Stimulated activated naive CD8-positive, alpha-beta T cell treated with anti-CD3 and anti-CD28 coated beads, Interleukin-15, Interleukin-2, amounts not matched to agents 100 ng/mL and 50 ng/mL, for 24 hours (primary cell): ENCODE measurements around the gene CLPTM1L.
"Not testable (repeated sequence)": the region's sequence is repeated elsewhere in the genome, so short reads cannot be mapped to it uniquely, and the experiment has no call there.

Experiments used
- H3K27ac Mint-ChIP-seq: one replicate; pipeline ENCODE4 v1.8.0; 2021; ENCODE audit warnings: mild to moderate bottlenecking, mixed read lengths
- H3K27me3 Mint-ChIP-seq: one replicate; pipeline ENCODE4 v1.8.0; 2021; ENCODE audit warnings: mixed read lengths
- H3K36me3 Mint-ChIP-seq: one replicate; pipeline ENCODE4 v1.8.0; 2021; ENCODE audit warnings: low read depth, mixed read lengths
- H3K4me1 Mint-ChIP-seq: one replicate; pipeline ENCODE4 v1.8.0; 2021; ENCODE audit warnings: low read depth, mixed read lengths
- H3K4me3 Mint-ChIP-seq: one replicate; pipeline ENCODE4 v1.8.0; 2021; ENCODE audit warnings: mild to moderate bottlenecking, mixed read lengths
- H3K9me3 Mint-ChIP-seq: one replicate; pipeline ENCODE4 v1.8.0; 2021; ENCODE audit warnings: mixed read lengths

CLPTM1L gene

GRCh38 chr5:1294206-1294834, 50.6 kb downstream of the CLPTM1L start:
- H3K9me3 Mint-ChIP-seq = no peaks in the 10 kb centered on the region
- H3K4me1 Mint-ChIP-seq = peaks cover 14% of the 10 kb centered on the region
- H3K4me3 Mint-ChIP-seq = peak overlapping the region; percentile 41
- H3K36me3 Mint-ChIP-seq = no peaks in the 10 kb centered on the region
- no peak overlapping the region for H3K27ac Mint-ChIP-seq
- H3K27me3 Mint-ChIP-seq = no peaks in the 10 kb centered on the region

GRCh38 chr5:1293416-1294205, 51.3 kb downstream of the CLPTM1L start:
- Mint-ChIP-seq H3K27me3 (no peaks in the 10 kb centered on the region), H3K27ac (no peak overlapping the region), H3K4me3 (peak overlapping the region; percentile 66), H3K9me3 (no peaks in the 10 kb centered on the region), H3K36me3 (peaks cover 2% of the 10 kb centered on the region), H3K4me1 (peaks cover 14% of the 10 kb centered on the region)

- Mint-ChIP-seq H3K4me3 (peak overlapping the region; percentile 49), H3K36me3 (peaks cover 8% of the 10 kb centered on the region), H3K4me1 (peaks cover 14% of the 10 kb centered on the region), H3K27ac (no peak overlapping the region), H3K27me3 (peaks cover 3% of the 10 kb centered on the region), H3K9me3 (peaks cover 4% of the 10 kb centered on the region)
Observed at GRCh38 chr5:1292846-1293415, 52.0 kb downstream of the CLPTM1L start.

GRCh38 chr5:1292139-1292538, 52.8 kb downstream of the CLPTM1L start:
- H3K36me3 Mint-ChIP-seq = peaks cover 9% of the 10 kb centered on the region
- H3K27me3 Mint-ChIP-seq = peaks cover 3% of the 10 kb centered on the region
- H3K27ac Mint-ChIP-seq = no peak overlapping the region
- H3K4me1 Mint-ChIP-seq = peaks cover 14% of the 10 kb centered on the region
- H3K4me3 Mint-ChIP-seq = no peak overlapping the region
- H3K9me3 Mint-ChIP-seq = peaks cover 5% of the 10 kb centered on the region

GRCh38 chr5:1291611-1292080, 53.3 kb downstream of the CLPTM1L start:
- Mint-ChIP-seq H3K9me3 (peaks cover 5% of the 10 kb centered on the region), H3K36me3 (peaks cover 9% of the 10 kb centered on the region), H3K27ac (no peak overlapping the region), H3K4me1 (peaks cover 14% of the 10 kb centered on the region), H3K4me3 (no peak overlapping the region), H3K27me3 (peaks cover 3% of the 10 kb centered on the region)

DNA sequence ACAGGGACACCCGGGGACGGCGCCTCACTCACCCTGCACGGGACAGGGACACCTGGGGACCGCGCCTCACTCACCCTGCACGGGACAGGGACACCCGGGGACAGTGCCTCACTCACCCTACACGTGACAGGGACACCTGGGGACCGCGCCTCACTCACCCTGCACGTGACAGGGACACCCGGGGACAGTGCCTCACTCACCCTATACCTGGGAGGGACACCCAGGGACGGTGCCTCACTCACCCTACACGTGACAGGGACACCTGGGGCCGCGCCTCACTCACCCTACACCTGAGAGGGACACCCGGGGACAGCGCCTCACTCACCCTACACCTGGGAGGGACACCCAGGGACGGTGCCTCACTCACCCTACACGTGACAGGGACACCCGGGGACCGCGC, 53.9 kb downstream of the CLPTM1L start:
- H3K27ac Mint-ChIP-seq, H3K27me3 Mint-ChIP-seq, H3K36me3 Mint-ChIP-seq: not testable (repeated sequence)

GRCh38 chr5:1289559-1289958, 55.3 kb downstream of the CLPTM1L start:
- H3K27ac Mint-ChIP-seq, H3K36me3 Mint-ChIP-seq, H3K4me3 Mint-ChIP-seq, H3K27me3 Mint-ChIP-seq, H3K9me3 Mint-ChIP-seq: not testable (repeated sequence)
- peaks cover 14% of the 10 kb centered on the region for H3K4me1 Mint-ChIP-seq

More for the DNA sequence above, 53.9 kb downstream of the CLPTM1L start:
- not testable (repeated sequence) for H3K4me3 Mint-ChIP-seq, H3K9me3 Mint-ChIP-seq
- H3K4me1 Mint-ChIP-seq = peaks cover 14% of the 10 kb centered on the region

GRCh38 chr5:1288439-1289335, 56.2 kb downstream of the CLPTM1L start:
- Mint-ChIP-seq H3K4me3 (no peak overlapping the region), H3K27ac (no peak overlapping the region), H3K36me3 (peaks cover 9% of the 10 kb centered on the region), H3K4me1 (peaks cover 13% of the 10 kb centered on the region), H3K9me3 (peaks cover 5% of the 10 kb centered on the region), H3K27me3 (peaks cover 3% of the 10 kb centered on the region)

GRCh38 chr5:1285883-1286291, 59.0 kb downstream of the CLPTM1L start:
- peaks cover 5% of the 10 kb centered on the region for H3K9me3 Mint-ChIP-seq
- no peaks in the 10 kb centered on the region for H3K4me1 Mint-ChIP-seq
- H3K36me3 Mint-ChIP-seq = peaks cover 15% of the 10 kb centered on the region
- H3K4me3 Mint-ChIP-seq = no peak overlapping the region
- H3K27me3 Mint-ChIP-seq = peaks cover 3% of the 10 kb centered on the region
- no peak overlapping the region for H3K27ac Mint-ChIP-seq

DNA sequence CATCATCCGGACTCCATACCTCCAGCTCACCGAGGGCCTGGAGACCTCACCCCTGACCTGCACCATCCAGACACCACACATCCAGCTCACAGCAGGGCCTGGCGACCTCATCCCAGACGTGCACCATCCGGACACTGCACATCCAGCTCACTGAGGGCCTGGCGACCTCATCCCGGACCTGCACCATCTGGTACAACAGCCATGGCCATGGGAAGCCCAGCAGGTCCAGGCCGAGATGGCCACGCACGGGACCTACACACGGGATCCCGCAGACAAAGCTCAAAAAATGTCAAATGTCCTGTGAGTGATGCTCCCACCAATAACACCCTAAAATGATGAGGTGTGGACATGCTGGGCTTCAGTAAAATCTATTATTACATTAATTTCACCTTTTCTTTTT, 59.8 kb downstream of the CLPTM1L start:
- Mint-ChIP-seq H3K36me3 (peaks cover 15% of the 10 kb centered on the region), H3K4me3 (no peak overlapping the region), H3K9me3 (peaks cover 5% of the 10 kb centered on the region), H3K27ac (no peak overlapping the region), H3K4me1 (no peaks in the 10 kb centered on the region), H3K27me3 (peaks cover 3% of the 10 kb centered on the region)

GRCh38 chr5:1284336-1284970, 60.4 kb downstream of the CLPTM1L start:
- H3K9me3 Mint-ChIP-seq = not testable (repeated sequence)

GRCh38 chr5:1283729-1284041, 61.2 kb downstream of the CLPTM1L start:
- H3K4me1 Mint-ChIP-seq, H3K9me3 Mint-ChIP-seq, H3K27me3 Mint-ChIP-seq, H3K27ac Mint-ChIP-seq, H3K4me3 Mint-ChIP-seq: not testable (repeated sequence)
- H3K36me3 Mint-ChIP-seq = peaks cover 14% of the 10 kb centered on the region

More at GRCh38 chr5:1284336-1284970, 60.4 kb downstream of the CLPTM1L start:
- H3K27ac Mint-ChIP-seq, H3K4me1 Mint-ChIP-seq, H3K4me3 Mint-ChIP-seq, H3K27me3 Mint-ChIP-seq: not testable (repeated sequence)
- peaks cover 15% of the 10 kb centered on the region for H3K36me3 Mint-ChIP-seq

GRCh38 chr5:1282993-1283728, 61.7 kb downstream of the CLPTM1L start:
- not testable (repeated sequence) for H3K4me1 Mint-ChIP-seq, H3K4me3 Mint-ChIP-seq, H3K9me3 Mint-ChIP-seq, H3K27me3 Mint-ChIP-seq, H3K27ac Mint-ChIP-seq
- H3K36me3 Mint-ChIP-seq = peaks cover 12% of the 10 kb centered on the region
